Measurements from ENCODE around the gene TMEM125.

The TMEM125 gene

DNA sequence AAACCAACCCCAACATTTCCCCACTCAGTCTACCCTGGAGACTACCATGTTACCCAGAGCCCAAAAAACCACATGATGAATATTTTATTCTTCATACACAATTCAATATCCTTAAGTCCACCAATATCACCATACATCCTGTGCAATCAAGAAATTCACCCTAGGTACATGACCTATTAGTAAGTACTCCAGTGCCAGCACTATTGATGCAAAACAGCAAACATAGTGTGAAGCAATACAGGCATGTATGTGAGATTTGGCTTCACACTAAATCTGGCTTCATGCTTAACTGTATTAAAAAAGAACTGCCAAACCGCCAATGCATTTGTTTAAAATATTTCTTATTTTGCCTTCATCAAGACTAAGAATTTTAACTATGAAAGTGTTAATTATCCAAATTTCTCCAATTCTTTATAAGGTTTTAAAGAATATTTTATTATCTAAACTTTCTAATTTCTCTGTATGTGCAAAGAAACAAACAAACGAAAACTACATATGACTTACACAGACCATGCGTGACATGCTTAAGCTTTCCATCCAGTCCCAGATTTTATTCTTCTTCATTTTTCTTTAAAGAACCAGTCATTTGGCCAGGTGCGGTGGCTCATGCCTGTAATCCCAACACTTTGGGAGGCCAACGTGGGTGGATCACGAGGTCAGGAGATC, 22.4 kb upstream of the TMEM125 start:
- no peak for DNase-seq

DNA sequence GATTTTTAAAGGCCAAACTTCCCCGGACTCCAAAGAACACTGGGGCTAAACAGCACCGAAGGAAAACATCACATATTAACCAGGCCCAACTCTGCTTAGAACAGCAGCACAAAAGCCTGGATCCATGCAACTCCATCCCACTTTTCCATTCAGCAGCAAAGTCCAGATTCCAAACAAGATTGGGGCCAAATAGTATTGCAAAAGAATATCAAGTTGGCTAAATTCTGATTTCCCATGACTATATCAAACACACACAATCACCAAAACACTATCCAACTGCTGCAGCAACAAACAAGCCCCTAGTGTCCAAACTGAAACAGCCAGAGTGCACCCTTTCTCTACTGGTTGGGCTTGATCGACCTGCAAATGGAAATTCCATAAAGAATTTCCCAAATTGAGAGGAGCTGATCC, 19.4 kb upstream of the TMEM125 start:
- no peak for DNase-seq

GRCh38 chr1:43251024-43251423, 18.8 kb upstream of the TMEM125 start:
- no peak for DNase-seq

DNA sequence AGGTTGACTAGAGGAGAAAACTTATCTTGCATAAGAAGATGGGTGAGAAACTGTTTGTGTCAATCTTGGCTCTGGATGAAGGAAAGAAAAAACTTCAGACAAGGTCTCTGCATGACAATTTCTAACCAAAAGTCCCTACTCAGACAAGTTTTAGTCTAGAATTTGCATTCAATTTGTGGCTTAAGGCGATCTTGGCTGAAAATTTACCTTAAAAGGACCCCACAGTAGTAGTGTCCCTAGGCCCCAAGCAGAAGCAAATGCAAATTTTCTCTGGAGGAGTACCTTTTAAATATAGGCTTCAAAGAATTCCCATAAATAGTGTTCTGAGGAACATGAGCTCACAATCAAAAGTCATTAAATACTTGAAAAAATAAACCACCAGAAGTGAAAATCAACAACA, 17.6 kb upstream of the TMEM125 start:
- no peak for DNase-seq

GRCh38 chr1:43253173-43253572, 16.6 kb upstream of the TMEM125 start:
- no peak for DNase-seq

DNA sequence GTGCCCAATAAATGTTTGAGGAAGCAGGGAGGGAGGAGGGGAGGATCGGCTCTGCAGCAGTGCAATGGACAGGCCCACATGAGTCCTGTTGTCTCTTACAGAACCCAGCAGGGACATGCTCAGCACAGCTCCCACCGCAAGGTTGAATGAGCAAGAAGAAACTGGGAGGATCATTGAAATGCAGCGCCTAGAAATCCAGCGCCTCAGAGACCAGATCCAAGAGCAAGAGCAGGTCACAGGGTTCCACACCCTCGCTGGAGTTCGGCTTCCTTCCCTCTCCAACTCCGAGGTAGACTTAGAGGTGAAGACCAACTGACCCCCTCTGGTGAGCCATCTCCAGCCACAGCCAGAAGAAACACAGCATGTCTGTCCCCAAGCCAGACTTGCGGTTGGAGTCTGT, 15.9 kb upstream of the TMEM125 start:
- DNase-seq = no peak

DNA sequence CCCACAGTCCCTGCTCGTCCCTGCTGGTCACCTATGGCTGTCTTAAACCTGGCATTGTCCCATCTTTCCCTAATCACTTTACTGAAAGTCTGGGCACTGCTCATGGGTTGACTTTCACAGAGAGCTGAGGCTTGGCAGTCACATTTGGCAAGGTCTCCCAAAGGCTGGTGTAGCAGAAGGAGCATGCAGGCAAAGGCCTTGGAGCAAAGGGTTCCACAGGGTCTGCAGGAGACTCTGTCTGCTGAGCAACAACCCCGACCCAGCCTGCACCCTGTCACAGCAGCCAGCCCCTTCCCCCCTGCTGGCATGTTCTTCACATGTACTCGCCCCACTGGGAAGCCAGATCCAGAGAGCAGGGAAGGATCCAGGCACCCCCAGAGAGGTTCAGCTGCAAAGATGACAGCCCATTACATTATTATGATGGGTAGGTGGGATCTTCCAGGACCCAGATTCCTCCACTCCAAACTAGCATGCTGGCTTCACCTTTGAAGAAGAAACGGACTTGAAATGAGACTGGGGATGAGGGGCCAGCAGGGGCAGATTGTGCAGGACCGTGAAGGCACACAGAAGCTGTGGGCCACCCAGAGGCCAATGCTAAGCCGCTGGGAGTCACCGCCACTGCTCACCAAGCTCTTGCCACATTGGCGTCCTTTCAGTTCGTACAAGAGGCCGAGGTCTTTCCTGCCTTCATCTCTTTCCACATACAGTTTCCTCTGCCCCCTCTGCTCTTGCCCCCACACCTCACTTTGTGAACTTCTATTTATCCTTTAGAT, 14.2 kb upstream of the TMEM125 start:
- no peak for DNase-seq

DNA sequence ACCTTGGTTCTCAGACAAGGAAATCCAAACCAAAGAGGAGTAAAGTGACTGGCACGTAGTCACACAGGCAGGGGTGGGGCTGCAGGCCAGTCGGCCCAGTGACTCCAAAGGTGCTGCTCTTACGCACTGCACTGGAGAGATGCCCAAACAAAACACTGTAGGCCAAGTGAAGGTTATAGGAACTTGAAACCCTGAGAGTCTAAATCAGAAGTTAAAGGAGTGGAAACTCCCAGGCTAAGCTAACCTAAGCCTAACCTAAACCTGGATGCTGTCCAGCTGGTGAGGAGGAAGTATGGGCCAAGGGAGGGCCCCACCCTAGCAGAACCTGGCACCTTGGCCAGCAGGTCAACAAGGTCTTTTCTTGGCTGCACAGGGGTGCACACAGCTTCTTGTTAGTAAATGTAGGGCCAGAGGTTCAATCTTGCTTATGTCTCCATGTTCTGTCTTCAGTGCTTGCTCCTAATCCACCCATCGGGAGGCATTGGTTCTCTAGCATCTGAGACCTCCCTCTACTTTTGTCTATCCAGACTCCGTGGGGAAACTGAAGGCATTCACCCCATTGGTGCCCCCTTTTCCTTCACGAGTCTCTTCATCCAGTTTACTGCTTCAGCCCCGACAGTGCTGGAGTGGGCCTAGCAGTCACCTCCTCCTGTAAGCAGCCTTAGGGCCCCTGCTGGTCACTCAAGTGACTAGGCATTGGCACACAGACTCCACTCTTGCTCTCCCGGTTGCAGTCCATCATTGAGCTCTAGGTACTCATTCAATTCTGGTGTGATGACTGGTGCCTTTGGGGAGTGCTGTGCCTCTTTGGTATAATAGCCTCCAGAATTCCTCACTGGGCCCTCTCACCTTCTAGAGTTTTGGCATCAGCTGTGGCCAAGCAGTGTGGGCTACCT, 12.9 kb upstream of the TMEM125 start:
- no peak for DNase-seq

DNA sequence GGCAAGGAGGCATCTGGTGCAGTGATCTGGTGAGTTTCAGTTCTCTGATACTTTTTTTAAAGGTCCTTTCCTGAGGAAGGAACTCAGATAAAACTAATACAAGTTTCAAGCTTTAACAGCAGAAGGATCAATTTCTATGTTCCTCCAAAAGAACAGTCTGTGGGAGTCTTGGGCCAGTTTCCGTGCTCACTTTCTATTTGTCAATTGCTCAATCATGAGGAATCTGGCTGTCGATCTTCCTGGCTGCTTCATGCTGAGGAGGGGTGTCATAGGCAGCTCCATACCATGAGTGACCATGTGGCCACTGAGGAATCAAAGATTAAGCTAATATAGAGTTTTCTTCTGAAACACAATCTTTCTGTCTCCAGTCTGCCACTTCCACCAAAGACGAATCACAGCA, 11.4 kb upstream of the TMEM125 start:
- no peak for DNase-seq

- DNase-seq = no peak
Observed at GRCh38 chr1:43265431-43265830, 4.4 kb upstream of the TMEM125 start.

GRCh38 chr1:43266881-43267280, 2.9 kb upstream of the TMEM125 start:
- no peak for DNase-seq

DNA sequence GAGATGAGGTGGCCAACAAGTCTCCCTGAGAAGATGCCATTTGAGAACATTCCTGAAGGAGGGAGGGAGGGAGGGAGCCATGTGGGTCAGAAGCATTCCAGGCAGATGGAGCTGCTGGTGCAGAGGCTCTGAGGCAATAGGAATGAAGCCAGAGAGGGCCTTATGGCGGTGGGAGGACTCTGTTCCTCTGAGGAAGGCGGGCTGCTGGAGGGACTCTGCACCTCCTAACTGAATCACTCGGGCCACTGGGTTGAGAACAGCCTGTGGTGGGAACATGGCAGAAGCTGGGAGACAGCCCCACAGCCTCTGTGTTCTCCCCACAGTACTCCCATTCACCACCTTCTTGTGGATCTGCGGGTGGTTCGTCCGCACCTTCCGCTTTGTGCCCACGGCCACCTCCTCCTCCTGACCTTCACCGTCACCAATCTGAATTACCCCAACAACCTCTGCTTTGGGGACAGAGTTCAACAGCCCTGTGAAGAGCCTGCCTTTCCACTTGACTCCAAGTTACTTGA, 2.4 kb upstream of the TMEM125 start:
- DNase-seq = no peak

DNA sequence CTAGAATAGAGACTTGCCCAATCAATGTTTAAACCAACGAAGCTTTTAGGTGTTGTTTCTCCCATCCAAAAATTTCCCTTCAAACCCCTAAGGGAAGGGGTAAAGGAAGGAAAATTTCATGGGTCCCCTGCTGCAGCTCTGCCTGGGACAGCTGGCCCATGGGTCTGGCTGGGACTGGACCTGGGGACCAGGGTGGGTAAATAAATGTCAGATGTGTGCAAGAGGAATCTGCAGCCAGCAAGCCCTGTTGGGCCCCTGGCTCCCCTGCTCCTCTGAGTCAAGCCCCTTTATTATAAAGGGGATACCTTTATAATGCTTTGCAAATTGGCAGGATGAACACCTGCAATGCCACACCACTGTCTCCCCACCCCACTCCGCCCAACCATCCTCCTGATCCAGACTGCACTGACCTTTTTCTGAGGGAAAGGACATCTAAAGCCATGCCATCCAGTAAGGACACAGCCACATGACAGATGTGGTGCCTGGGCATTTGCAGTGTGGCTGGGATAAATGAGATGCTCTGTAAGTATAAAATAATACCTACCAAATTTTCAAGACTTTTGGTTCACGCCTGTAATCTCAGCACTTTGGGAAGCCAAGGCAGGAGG, 1.9 kb upstream of the TMEM125 start:
- no peak for DNase-seq

GRCh38 chr1:43270421-43271095, 775 bp downstream of the TMEM125 start:
- DNase-seq = no peak

GRCh38 chr1:43271186-43272118, 1.7 kb downstream of the TMEM125 start:
- DNase-seq = no peak

- no peak for DNase-seq
Observed at GRCh38 chr1:43272161-43272560, 2.4 kb downstream of the TMEM125 start.

GRCh38 chr1:43272576-43273571, 3.1 kb downstream of the TMEM125 start:
- no peak for DNase-seq

DNA sequence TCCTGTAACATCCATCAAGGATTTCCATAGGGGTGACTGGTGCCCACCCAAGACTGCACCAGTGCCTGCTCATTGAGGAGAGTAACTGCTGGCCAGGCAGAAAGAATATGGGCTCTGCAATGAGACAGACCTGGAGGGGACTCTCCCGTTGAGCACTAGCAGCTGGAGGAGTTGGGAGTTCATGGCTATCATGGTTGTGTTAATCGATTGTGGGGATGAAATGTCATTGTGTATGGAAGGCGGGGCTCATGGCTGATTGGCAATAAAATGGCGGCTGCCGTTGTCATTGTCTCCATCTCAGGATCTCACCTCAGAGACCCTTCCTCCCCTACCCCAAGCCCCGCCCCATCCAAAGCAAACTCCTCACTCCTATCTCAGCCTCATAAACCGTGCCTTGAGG, 3.9 kb downstream of the TMEM125 start:
- no peak for DNase-seq

GRCh38 chr1:43274125-43274803, 4.5 kb downstream of the TMEM125 start:
- no peak for DNase-seq
